Cerebellar cortex (tissue), 1 donor: ENCODE results near the gene ZDHHC14.
"Not testable (repeated sequence)": the region's sequence is repeated elsewhere in the genome, so short reads cannot be mapped to it uniquely, and the experiment has no call there.

Experiments used
- DNase-seq: peaks from one replicate; pipeline ENCODE4 v3.0.0-alpha.2; 2015; ENCODE audit warnings: low spot score

The ZDHHC14 gene

GRCh38 chr6:157574851-157575424 lies 193.9 kb downstream of the ZDHHC14 start:
- peak; percentile 73 for DNase-seq

DNA sequence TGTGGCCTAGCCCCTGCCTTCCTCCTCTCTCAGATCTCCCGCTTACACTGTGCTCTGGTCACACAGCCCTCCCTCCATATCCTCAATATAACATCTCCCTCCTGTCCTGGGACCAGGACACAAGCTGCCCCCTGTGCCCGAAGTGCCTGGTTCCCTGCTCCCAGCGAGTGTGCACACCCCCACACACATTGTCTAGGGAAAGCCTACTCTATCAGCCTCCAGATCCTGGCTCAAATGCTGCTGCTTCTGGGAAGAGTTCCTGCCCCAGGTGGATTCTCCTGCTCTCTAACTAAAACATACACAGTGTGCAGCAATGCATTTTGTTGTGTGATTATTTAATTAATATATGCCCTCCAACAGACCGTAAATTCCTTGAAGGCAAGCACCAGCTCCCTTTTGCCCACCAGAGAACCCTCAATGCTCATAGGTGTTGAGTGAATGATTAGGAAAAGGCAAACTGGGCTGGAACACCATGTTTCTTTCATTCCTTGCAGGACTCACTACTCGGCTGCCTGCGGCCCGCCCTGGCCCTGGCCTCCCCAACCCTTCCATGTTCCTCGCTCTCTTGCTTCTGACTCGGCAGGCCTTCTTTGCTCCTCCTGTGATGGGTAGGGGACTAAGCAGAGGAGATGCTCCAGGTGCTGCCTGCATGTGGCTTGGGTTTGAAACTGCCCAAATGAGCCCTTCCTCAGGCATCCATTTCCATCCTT lies 194.6 kb downstream of the ZDHHC14 start:
- no peak for DNase-seq

- DNase-seq, result not testable (repeated sequence)
Observed at GRCh38 chr6:157576991-157577390, 196.0 kb downstream of the ZDHHC14 start.

GRCh38 chr6:157578527-157578926 lies 197.5 kb downstream of the ZDHHC14 start:
- not testable (repeated sequence) for DNase-seq

- no peak for DNase-seq
Observed at GRCh38 chr6:157579467-157580031, 198.6 kb downstream of the ZDHHC14 start.

- DNase-seq, result no peak
Observed at GRCh38 chr6:157584036-157584435, 203.0 kb downstream of the ZDHHC14 start.

GRCh38 chr6:157585274-157586087 lies 204.5 kb downstream of the ZDHHC14 start:
- no peak for DNase-seq

GRCh38 chr6:157586088-157586414 lies 205.1 kb downstream of the ZDHHC14 start:
- DNase-seq, result no peak

GRCh38 chr6:157586476-157587126 lies 205.6 kb downstream of the ZDHHC14 start:
- DNase-seq, result no peak

- DNase-seq, result no peak
Observed at GRCh38 chr6:157587127-157587926, 206.3 kb downstream of the ZDHHC14 start.

DNA sequence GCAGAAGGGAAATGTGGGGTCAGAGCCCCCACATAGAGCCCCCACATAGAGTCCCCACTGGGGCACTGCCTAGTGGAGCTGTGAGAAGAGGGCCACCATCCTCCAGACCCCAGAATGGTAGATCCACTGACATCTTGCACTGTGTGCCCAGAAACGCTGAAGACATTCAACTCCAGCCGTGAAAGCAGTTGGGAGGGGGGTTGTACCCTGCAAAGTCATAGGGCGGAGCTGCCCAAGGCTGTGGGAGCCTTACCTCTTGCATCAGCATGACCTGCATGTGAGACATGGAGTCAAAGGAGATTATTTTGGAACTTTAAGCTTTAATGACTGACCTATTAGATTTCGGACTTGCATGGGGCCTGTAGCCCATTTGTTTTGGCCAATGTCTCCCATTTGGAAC lies 209.7 kb downstream of the ZDHHC14 start:
- not testable (repeated sequence) for DNase-seq

- DNase-seq, result no peak
Observed at GRCh38 chr6:157592541-157592940, 211.6 kb downstream of the ZDHHC14 start.

GRCh38 chr6:157592980-157593379 lies 212.0 kb downstream of the ZDHHC14 start:
- no peak for DNase-seq

- no peak for DNase-seq
Observed at GRCh38 chr6:157593596-157593995, 212.6 kb downstream of the ZDHHC14 start.

DNA sequence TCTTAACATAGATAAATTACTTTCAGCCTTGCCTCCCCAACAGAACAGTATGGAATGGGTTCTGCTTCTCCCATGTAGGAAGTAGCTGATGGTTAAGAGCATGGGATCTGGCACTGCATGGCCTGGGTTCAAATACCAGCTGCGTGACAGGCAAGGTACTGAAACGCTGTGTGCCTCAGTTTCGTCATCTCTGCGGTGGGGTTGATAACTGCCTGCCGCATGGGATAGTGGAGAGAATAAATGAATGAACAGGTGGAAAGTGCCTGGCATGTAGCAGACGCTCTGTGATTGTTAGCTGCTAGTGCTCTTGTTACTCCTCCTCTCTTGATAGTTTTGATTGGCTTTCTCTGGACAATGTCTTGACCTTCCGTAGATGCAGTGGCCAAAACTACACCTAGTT lies 213.3 kb downstream of the ZDHHC14 start:
- no peak for DNase-seq

GRCh38 chr6:157595768-157596167 lies 214.8 kb downstream of the ZDHHC14 start:
- DNase-seq, result no peak

DNA sequence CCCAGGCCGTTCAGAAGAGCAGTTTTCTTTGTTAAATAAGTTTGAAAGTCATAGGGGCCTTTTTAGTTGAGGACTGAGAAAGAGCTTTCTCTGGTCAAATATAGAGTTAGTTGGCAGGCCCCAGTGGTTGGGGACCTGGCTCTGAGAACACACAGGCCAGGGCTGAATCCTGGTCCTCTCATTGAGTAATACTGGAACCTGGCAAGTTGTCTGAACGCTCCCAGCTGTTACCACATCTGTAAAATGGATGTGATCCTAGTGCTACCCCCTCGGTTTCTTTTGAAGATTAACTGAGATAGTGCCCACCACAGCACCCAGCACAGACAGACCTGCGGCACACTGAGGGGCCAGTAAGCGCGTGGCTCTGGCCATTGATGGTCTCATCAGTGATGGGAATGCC lies 215.5 kb downstream of the ZDHHC14 start:
- DNase-seq, result no peak

GRCh38 chr6:157596886-157597285 lies 215.9 kb downstream of the ZDHHC14 start:
- DNase-seq, result no peak

- DNase-seq, result peak; percentile 56
Observed at GRCh38 chr6:157597461-157598312, 216.7 kb downstream of the ZDHHC14 start.

DNA sequence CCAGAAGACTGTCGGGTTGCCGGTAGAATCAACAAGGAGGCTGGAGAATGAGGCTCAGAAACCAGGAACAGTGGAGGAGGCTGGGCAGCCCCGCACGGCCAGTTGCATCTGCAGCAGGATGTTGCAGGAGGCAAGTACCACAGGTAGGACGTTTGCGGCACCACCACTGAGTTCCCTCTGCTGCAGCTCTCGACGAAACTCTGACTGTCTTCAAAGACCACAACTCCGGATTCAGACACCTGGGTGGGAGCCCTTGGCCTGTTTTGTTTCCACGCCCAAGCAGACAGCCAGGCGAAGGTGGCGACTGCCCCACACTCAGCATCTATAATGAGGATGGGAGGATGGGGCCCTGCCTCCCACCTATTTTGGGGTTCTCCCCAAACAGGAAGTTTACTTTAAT lies 218.2 kb downstream of the ZDHHC14 start:
- DNase-seq, result no peak

GRCh38 chr6:157600807-157601206 lies 219.8 kb downstream of the ZDHHC14 start:
- no peak for DNase-seq
